ENCODE data around the gene KRTAP3-3. TPM values are rescaled to one million over a fixed set of nuclear protein-coding genes. Genes with fewer than 3 reads are reported as not detected.

The KRTAP3-3 gene
- total and polyA plus RNA-seq, 2 of the 4 experiments (the other 2 are of a cell fraction) = not detected

- in situ Hi-C loops (cut with MboI; ENCODE audit: low sequenced_read_pairs) = no loop called here
- no peak overlapping the region for H3K9ac ChIP-seq (ENCODE audit: low read depth, low read length)
- no peaks in the 10 kb centered on the region for H4K20me1 ChIP-seq (ENCODE audit: insufficient read depth, low read length)
- intact Hi-C loops (cut with micrococcal nuclease) = no loop called here
- no peak overlapping the region for H4K8ac ChIP-seq (ENCODE audit: low read depth in 2 of 2, low read length in 2 of 2)
- no peak overlapping the region for H2AK5ac ChIP-seq (ENCODE audit: low read depth, low read length)
- no peaks in the 10 kb centered on the region for H3K36me3 ChIP-seq (ENCODE audit: control insufficient read depth, insufficient read depth, low read length)
- H3K4me3 ChIP-seq (ENCODE audit: insufficient read depth, low read depth, low read length) = no peak overlapping the region
- no peak overlapping the region for H2BK20ac ChIP-seq (ENCODE audit: low read depth, low read length)
- ChIA-PET POLR2A (ENCODE audit: unreplicated experiment) (interaction anchor here (0.6 kb wide), 1 partner anchor 35 kb away, joined by 4 read pairs; no protein-coding TSS in a partner anchor), CTCF (no interaction called here)
- H3K27me3 ChIP-seq (ENCODE audit: control insufficient read depth, insufficient read depth, low read length) = no peaks in the 10 kb centered on the region; the same call in 1 of the 2 replicates
- BruUV-seq (replicated peaks) = no TSS peak
- DNase-seq = no peak
- no peak overlapping the region for H3K14ac ChIP-seq (replicated peaks; ENCODE audit: low read depth, low read length)
- H3K4ac ChIP-seq (ENCODE audit: low read depth, low read length) = no peak overlapping the region
- dilution Hi-C loops (cut with HindIII; ENCODE audit: low sequenced_read_pairs, unreplicated experiment) = no loop called here
- TF ChIP-seq, protein P1, sequence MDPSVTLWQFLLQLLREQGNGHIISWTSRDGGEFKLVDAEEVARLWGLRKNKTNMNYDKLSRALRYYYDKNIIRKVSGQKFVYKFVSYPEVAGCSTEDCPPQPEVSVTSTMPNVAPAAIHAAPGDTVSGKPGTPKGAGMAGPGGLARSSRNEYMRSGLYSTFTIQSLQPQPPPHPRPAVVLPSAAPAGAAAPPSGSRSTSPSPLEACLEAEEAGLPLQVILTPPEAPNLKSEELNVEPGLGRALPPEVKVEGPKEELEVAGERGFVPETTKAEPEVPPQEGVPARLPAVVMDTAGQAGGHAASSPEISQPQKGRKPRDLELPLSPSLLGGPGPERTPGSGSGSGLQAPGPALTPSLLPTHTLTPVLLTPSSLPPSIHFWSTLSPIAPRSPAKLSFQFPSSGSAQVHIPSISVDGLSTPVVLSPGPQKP (IDR thresholded peaks at IDR 0.05; ENCODE audit: borderline replicate concordance, low read depth, low read length) = no peak
- no peak for TF ChIP-seq MXI1 (IDR thresholded peaks at IDR 0.05; ENCODE audit: borderline replicate concordance, low read depth, low read length)
- no peak for TF ChIP-seq BHLHE40 (IDR thresholded peaks at IDR 0.05; ENCODE audit: low read depth, low read length)
- no peak for TF ChIP-seq RFX5 (IDR thresholded peaks at IDR 0.05; ENCODE audit: low read depth, low read length)
- no peak for TF ChIP-seq FOS (IDR thresholded peaks at IDR 0.05; ENCODE audit: low read depth, low read length)
- no peak for TF ChIP-seq SMC3 (IDR thresholded peaks at IDR 0.05; ENCODE audit: low read depth, low read length)
- TF ChIP-seq MAZ (IDR thresholded peaks at IDR 0.05; ENCODE audit: borderline replicate concordance, low read depth, low read length) = no peak
- no peak for TF ChIP-seq POLR2A (IDR thresholded peaks at IDR 0.05; ENCODE audit: low read depth, low read length)
- no peak for TF ChIP-seq RCOR1 (IDR thresholded peaks at IDR 0.05; ENCODE audit: insufficient replicate concordance, low read length)
- no peak overlapping the region for H2BK5ac ChIP-seq (ENCODE audit: low read depth, low read length, poor library complexity, severe bottlenecking)
- no peak overlapping the region for H2BK15ac ChIP-seq (ENCODE audit: low read depth, low read length)
- no peak overlapping the region for H2BK120ac ChIP-seq (ENCODE audit: low read depth, low read length)
- no peaks in the 10 kb centered on the region for H3K79me1 ChIP-seq (ENCODE audit: low read depth in 1 of 2, low read length in 2 of 2)
- WGBS, 2 experiments (ENCODE audit: extremely low coverage in 2 of 2, insufficient read length in 1 of 2) = 71% methylated on average over 3 of the region's 7 CpGs; no CpG with 5 or more reads in 1 of the 2 experiments
- H3K18ac ChIP-seq (ENCODE audit: low read depth, low read length) = no peak overlapping the region
- H2AK9ac ChIP-seq (replicated peaks; ENCODE audit: low read depth, low read length, poor library complexity) = no peak overlapping the region
- H3K4me2 ChIP-seq (ENCODE audit: low read depth, low read length) = no peak overlapping the region
- H4K91ac ChIP-seq (ENCODE audit: insufficient read depth, low read depth, low read length) = no peak overlapping the region
- H4K5ac ChIP-seq (ENCODE audit: low read depth, low read length) = no peak overlapping the region
- peaks cover 1% of the 10 kb centered on the region; the same call in 1 of the 2 replicates for H3K4me1 ChIP-seq (ENCODE audit: control insufficient read depth, insufficient read depth, low read length)
- no peak overlapping the region for H3K23ac ChIP-seq (ENCODE audit: low read depth, low read length)
- no peaks in the 10 kb centered on the region for H3K9me3 ChIP-seq (ENCODE audit: control insufficient read depth, insufficient read depth, low read length)
- H3K56ac ChIP-seq (ENCODE audit: extremely low read depth, insufficient read depth, low read length) = no peak overlapping the region
- H2AFZ ChIP-seq (replicated peaks; ENCODE audit: low read length, poor library complexity) = no peak overlapping the region
- no peak for ATAC-seq (ENCODE audit: low read depth)
- H3K27ac ChIP-seq (ENCODE audit: insufficient read depth, low read length) = no peak overlapping the region
- no peaks in the 10 kb centered on the region; the same call in 1 of the 2 replicates for H3K9me1 ChIP-seq (ENCODE audit: insufficient read depth, low read length)
Measured at GRCh38 chr17:41015454-41015853, 21.5 kb upstream of the KRTAP3-3 start.
